ENCODE measurements around the gene PDXK. TPM values are rescaled to one million over a fixed set of nuclear protein-coding genes. Genes with fewer than 3 reads are reported as not detected.

PDXK gene
- total and polyA plus RNA-seq, 2 of the 8 experiments (the other 6 are each of a cell fraction or from before 2014, with no cell fraction given), result 78.0 to 112 TPM

DNA sequence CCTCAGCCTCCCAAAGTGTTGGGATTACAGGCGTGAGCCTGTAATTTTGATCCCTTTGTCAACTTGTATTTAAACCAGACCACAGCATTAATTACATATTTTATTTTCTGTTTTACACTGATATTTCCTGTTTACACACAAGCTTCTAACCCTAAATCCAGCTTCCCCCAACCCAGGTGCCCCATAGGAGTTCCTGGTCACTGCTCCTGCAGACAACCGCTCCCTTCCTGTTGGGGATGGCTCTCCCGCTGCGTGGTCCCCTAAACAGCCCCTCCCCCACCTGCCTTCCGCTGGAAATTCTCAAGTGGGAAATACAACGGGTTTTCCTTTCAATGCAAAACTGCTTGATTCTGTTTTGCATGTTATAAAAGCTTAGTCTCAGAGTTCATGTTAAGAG, 53.5 kb downstream of the PDXK start:
- WGBS, 2 experiments (ENCODE audit: extremely low coverage in 1 of 2, insufficient coverage in 1 of 2, insufficient read length in 1 of 2, insufficient replicate concordance in 2 of 2, low coverage in 1 of 2, low lambda C conversion rate in 2 of 2, missing lambda C conversion rate in 1 of 2), result 42% methylated on average over 6 of the region's 6 CpGs; no CpG with 5 or more reads in 1 of the 2 experiments
- Histone ChIP-seq H2AK5ac (ENCODE audit: low read depth, low read length) (no peak overlapping the region), H3K23ac (ENCODE audit: insufficient read length) (no peak overlapping the region), H2BK12ac (ENCODE audit: low read depth, low read length) (no peak overlapping the region), H4K8ac (ENCODE audit: extremely low read depth, insufficient read depth, low read length) (no peak overlapping the region), H3K27me3 (replicated peaks in 1 of 4; ENCODE audit: control insufficient read depth in 3 of 4, extremely low read depth in 1 of 4, insufficient read depth in 3 of 4, low read length in 3 of 4) (no peaks in the 10 kb centered on the region), H3K18ac (ENCODE audit: extremely low read depth, low read length) (no peak overlapping the region; the same call in 1 of the 2 replicates), H2BK5ac (ENCODE audit: low read depth, low read length) (peak overlapping the region; percentile 78; the same call in 1 of the 2 replicates), H3K36me3 (ENCODE audit: control insufficient read depth in 2 of 4, insufficient read depth in 4 of 4, low read length in 3 of 4) (peaks cover 8 to 17% (median 10%) of the 10 kb centered on the region in 4 experiments; a peak in 6 of 8 replicates), H3K27ac (ENCODE audit: low read depth, low read length) (no peak overlapping the region), H3K9ac (replicated peaks in 1 of 4; ENCODE audit: extremely low read depth in 1 of 4, low read depth in 3 of 4, low read length in 3 of 4) (no peak overlapping the region), H3K4me1 (replicated peaks in 1 of 4; ENCODE audit: control insufficient read depth in 3 of 4, insufficient read depth in 4 of 4, low read length in 3 of 4) (peaks cover 0 to 23% (median 14%) of the 10 kb centered on the region in 4 experiments; a peak in 6 of 7 replicates), H4K91ac (replicated peaks; ENCODE audit: insufficient read length, low read length) (no peak overlapping the region), H3K79me1 (ENCODE audit: low read depth, low read length) (no peaks in the 10 kb centered on the region; the same call in 1 of the 2 replicates), H3K9me3 (ENCODE audit: insufficient read depth in 2 of 2, low read depth in 1 of 2, low read length in 1 of 2) (no peaks in the 10 kb centered on the region), H3K4me3 (ENCODE audit: extremely low read depth in 1 of 4, insufficient read depth in 2 of 4, low read depth in 3 of 4, low read length in 4 of 4) (peak overlapping the region in 1 of 4 experiments; percentile 9; a peak in 1 of 8 replicates), H2AFZ (ENCODE audit: low read length) (no peak overlapping the region), H3K14ac (ENCODE audit: insufficient read length) (no peak overlapping the region), H3K4me2 (ENCODE audit: insufficient read depth in 1 of 2, low read depth in 2 of 2, low read length in 2 of 2) (no peak overlapping the region), H2BK20ac (ENCODE audit: low read length) (no peak overlapping the region), H3K4ac (replicated peaks; ENCODE audit: insufficient read length, low read depth, low read length) (no peak overlapping the region), H3K23me2 (ENCODE audit: low read depth, low read length) (peaks cover 4% of the 10 kb centered on the region; the same call in 1 of the 2 replicates), H4K5ac (ENCODE audit: insufficient read length, low read depth, low read length) (no peak overlapping the region), H3K56ac (replicated peaks; ENCODE audit: insufficient read length, low read depth, low read length) (no peak overlapping the region), H2BK15ac (ENCODE audit: low read length) (no peak overlapping the region), H4K20me1 (replicated peaks in 1 of 2; ENCODE audit: control insufficient read depth in 1 of 2, insufficient read depth in 2 of 2, low read length in 2 of 2) (peaks cover 0 to 6% of the 10 kb centered on the region in 2 experiments), H2BK120ac (replicated peaks; ENCODE audit: low read depth, low read length) (no peak overlapping the region), H3K79me2 (ENCODE audit: control insufficient read depth in 1 of 2, insufficient read depth in 2 of 2, low read length in 2 of 2) (peaks cover 0 to 19% of the 10 kb centered on the region in 2 experiments; a peak in 1 of 4 replicates)
- POLR2A ChIA-PET (ENCODE audit: partially characterized antibody), result interaction anchor here (0.9 to 5.2 kb wide), 12 partner anchors 10 to 68 kb away, joined by 3 to 28 read pairs (median 4); partner anchors contain the start of gene RRP1
- CTCF ChIA-PET (ENCODE audit: partially characterized antibody), result interaction anchor here (0.9 to 2.8 kb wide), 5 partner anchors 11 to 38 kb away, joined by 3 to 9 read pairs (median 5); partner anchors contain the start of gene RRP1
- DNase-seq (ENCODE audit: low read depth in 1 of 2, low spot score in 2 of 2) (no peak), FAIRE-seq (no peak)
- TF ChIP-seq SRF (IDR thresholded peaks at IDR 0.05; ENCODE audit: low read depth, low read length) (no peak), CREB1 (IDR thresholded peaks at IDR 0.05) (no peak), HDAC6 (IDR thresholded peaks at IDR 0.05; ENCODE audit: low read depth, low read length) (no peak), NRF1 (IDR thresholded peaks at IDR 0.05; ENCODE audit: low read depth, low read length) (no peak), CBX8 (IDR thresholded peaks at IDR 0.05; ENCODE audit: borderline replicate concordance, low read depth, low read length) (no peak), SAP30 (IDR thresholded peaks at IDR 0.05; ENCODE audit: insufficient read depth, insufficient replicate concordance, low read length) (no peak), CHD1 (IDR thresholded peaks at IDR 0.05; ENCODE audit: low read depth, low read length) (no peak), YY1 (IDR thresholded peaks at IDR 0.05; ENCODE audit: low read depth, low read length) (no peak), CHD2 (IDR thresholded peaks at IDR 0.05; ENCODE audit: low read length) (no peak), EP300 (IDR thresholded peaks at IDR 0.05; ENCODE audit: borderline replicate concordance in 1 of 2, low read depth in 2 of 2, low read length in 2 of 2) (no peak)
- TF ChIP-seq, protein P1, sequence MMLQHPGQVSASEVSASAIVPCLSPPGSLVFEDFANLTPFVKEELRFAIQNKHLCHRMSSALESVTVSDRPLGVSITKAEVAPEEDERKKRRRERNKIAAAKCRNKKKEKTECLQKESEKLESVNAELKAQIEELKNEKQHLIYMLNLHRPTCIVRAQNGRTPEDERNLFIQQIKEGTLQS (IDR thresholded peaks at IDR 0.05; ENCODE audit: insufficient read depth, low read depth, low read length), result no peak
- TF ChIP-seq, protein P2, sequence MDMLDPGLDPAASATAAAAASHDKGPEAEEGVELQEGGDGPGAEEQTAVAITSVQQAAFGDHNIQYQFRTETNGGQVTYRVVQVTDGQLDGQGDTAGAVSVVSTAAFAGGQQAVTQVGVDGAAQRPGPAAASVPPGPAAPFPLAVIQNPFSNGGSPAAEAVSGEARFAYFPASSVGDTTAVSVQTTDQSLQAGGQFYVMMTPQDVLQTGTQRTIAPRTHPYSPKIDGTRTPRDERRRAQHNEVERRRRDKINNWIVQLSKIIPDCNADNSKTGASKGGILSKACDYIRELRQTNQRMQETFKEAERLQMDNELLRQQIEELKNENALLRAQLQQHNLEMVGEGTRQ (IDR thresholded peaks at IDR 0.05; ENCODE audit: low read length), result no peak

All from H1 (cell line).